Naive thymus-derived CD8-positive, alpha-beta T cell (primary cell): Measurements from ENCODE around the gene DNAAF5. TPM values are rescaled to one million over a fixed set of nuclear protein-coding genes. Genes with fewer than 3 reads are reported as not detected.
"Not testable (repeated sequence)": the region's sequence is repeated elsewhere in the genome, so short reads cannot be mapped to it uniquely, and the experiment has no call there.

Experiments
- ATAC-seq, 2 donors: fragments of 150-1000 bp; cut with Tn5 transposase in 1 of 2; sonication (Bioruptor Pico), chemical (Tn5 transposase) in 1 of 2; 1 replicate in 1 of 2; 2 replicates in 1 of 2; pipeline ENCODE4 v1.10.0; 2021; ENCODE audit warnings: mild to moderate bottlenecking in 2 of 2, moderate library complexity in 2 of 2
- POLR2A ChIA-PET: fragments of 350-600 bp; sonication (Branson Sonifier 250); formaldehyde crosslinking; loops from one replicate; lab custom pipeline; 2021; ENCODE audit warnings: antibody characterized with exemption; lab: Charles Lee
- DNase-seq, 10 donors: peaks; one replicate each; pipeline versions ENCODE4 v3.0.0 to v3.0.0-alpha.2; 2020 to 2022
- H3K27ac Mint-ChIP-seq, 10 donors: one replicate each; pipeline ENCODE4 v1.8.0; 2020 to 2022; ENCODE audit warnings: mild to moderate bottlenecking in 10 of 10, mixed read lengths in 10 of 10, moderate library complexity in 4 of 10, inconsistent platforms in 1 of 10
- H3K27me3 Mint-ChIP-seq, 5 donors: one replicate each; pipeline ENCODE4 v1.8.0; 2021 to 2022; ENCODE audit warnings: mixed read lengths in 5 of 5
- H3K36me3 Mint-ChIP-seq, 3 donors: one replicate each; pipeline ENCODE4 v1.8.0; 2020 to 2022; ENCODE audit warnings: mixed read lengths in 3 of 3, mild to moderate bottlenecking in 2 of 3, inconsistent platforms in 1 of 3
- H3K4me1 Mint-ChIP-seq, 4 donors: one replicate each; pipeline ENCODE4 v1.8.0; 2021 to 2022; ENCODE audit warnings: mixed read lengths in 4 of 4
- H3K4me3 Mint-ChIP-seq, 10 donors: one replicate each; pipeline ENCODE4 v1.8.0; 2020 to 2022; ENCODE audit warnings: mild to moderate bottlenecking in 10 of 10, mixed read lengths in 10 of 10, moderate library complexity in 6 of 10, inconsistent platforms in 1 of 10
- H3K9me3 Mint-ChIP-seq, 9 donors: one replicate each; pipeline ENCODE4 v1.8.0; 2020 to 2022; ENCODE audit warnings: mixed read lengths in 9 of 9, mild to moderate bottlenecking in 3 of 9, inconsistent platforms in 1 of 9, moderate library complexity in 1 of 9
- polyA plus RNA-seq, 3 donors: library from polyadenylated mRNA; unstranded; fragments of 300-500 nt; fragmentation: Illumina TruSeq; gene quantifications; one replicate each; pipeline ENCODE4 v1.2.3, GENCODE V29; 2021
- total RNA-seq, 8 experiments: library from RNA in 2 of 8; stranded (reverse) in 2 of 8; gene quantifications; one replicate each; pipeline ENCODE4 v1.2.3 and lab custom pipeline; 2021 to 2026

The DNAAF5 gene
- total and polyA plus RNA-seq, 5 experiments from 2014 or later, result 2.8 to 16.3 (median 4.6) TPM

GRCh38 chr7:783556-784490 lies 57.3 kb downstream of the DNAAF5 start:
- Mint-ChIP-seq H3K4me3 (peak overlapping the region in 1 of 10 donors; percentile 29), H3K27ac (no peak overlapping the region), H3K27me3 (no peaks in the 10 kb centered on the region), H3K9me3 (no peaks in the 10 kb centered on the region), H3K4me1 (peaks cover 0 to 2% (median 0%) of the 10 kb centered on the region in 4 donors), H3K36me3 (peaks cover 4 to 32% (median 8%) of the 10 kb centered on the region in 3 donors)
- DNase-seq, result no peak
- no peak for ATAC-seq
- POLR2A ChIA-PET, result interaction anchor here (0.7 kb wide), 1 partner anchor 80 kb away, joined by 3 read pairs; no protein-coding TSS in a partner anchor

DNA sequence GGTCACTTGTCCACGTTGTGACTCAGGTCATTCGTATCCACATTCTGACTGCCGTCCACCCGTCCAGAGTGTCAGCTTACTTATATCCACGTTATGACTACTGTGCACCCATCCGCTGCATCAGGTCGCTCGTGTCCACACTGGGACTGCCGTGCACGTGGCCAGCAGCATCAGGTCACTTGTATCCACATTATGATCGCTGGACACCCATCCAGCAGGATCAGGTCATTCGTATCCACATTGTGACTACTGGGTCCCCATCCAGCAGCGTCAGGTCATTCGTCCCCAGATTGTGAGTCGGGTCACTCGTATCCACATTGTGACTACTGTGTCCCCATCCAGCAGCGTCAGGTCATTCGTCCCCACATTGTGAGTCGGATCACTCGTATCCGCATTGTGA lies 58.5 kb downstream of the DNAAF5 start:
- ATAC-seq (no peak), DNase-seq (no peak)
- no peaks in the 10 kb centered on the region for H3K27me3 Mint-ChIP-seq
- peaks cover 0 to 2% (median 0%) of the 10 kb centered on the region in 4 donors for H3K4me1 Mint-ChIP-seq
- H3K36me3 Mint-ChIP-seq, result peaks cover 7 to 30% (median 8%) of the 10 kb centered on the region in 3 donors
- peak overlapping the region in 2 of 10 donors; percentile 63 for H3K27ac Mint-ChIP-seq
- POLR2A ChIA-PET, result interaction anchor here (0.9 kb wide), 1 partner anchor 47 kb away, joined by 4 read pairs; the partner anchor contains the start of gene SUN1
- H3K9me3 Mint-ChIP-seq, result no peaks in the 10 kb centered on the region
- H3K4me3 Mint-ChIP-seq, result no peak overlapping the region

GRCh38 chr7:785416-785815 lies 58.9 kb downstream of the DNAAF5 start:
- Mint-ChIP-seq H3K4me3 (no peak overlapping the region), H3K9me3 (no peaks in the 10 kb centered on the region), H3K27me3 (no peaks in the 10 kb centered on the region), H3K4me1 (peaks cover 0 to 2% (median 0%) of the 10 kb centered on the region in 4 donors), H3K27ac (peak overlapping the region in 1 of 10 donors; percentile 63), H3K36me3 (peaks cover 5 to 25% (median 7%) of the 10 kb centered on the region in 3 donors)
- DNase-seq (no peak), ATAC-seq (no peak)
- POLR2A ChIA-PET, result interaction anchor here (0.9 to 2.1 kb wide), 3 partner anchors 47 to 91 kb away, joined by 4 to 6 read pairs (median 4); partner anchors contain the start of genes GET4 and SUN1

- H3K9me3 Mint-ChIP-seq, result no peaks in the 10 kb centered on the region
Observed at GRCh38 chr7:786472-787255, 60.2 kb downstream of the DNAAF5 start.

DNA sequence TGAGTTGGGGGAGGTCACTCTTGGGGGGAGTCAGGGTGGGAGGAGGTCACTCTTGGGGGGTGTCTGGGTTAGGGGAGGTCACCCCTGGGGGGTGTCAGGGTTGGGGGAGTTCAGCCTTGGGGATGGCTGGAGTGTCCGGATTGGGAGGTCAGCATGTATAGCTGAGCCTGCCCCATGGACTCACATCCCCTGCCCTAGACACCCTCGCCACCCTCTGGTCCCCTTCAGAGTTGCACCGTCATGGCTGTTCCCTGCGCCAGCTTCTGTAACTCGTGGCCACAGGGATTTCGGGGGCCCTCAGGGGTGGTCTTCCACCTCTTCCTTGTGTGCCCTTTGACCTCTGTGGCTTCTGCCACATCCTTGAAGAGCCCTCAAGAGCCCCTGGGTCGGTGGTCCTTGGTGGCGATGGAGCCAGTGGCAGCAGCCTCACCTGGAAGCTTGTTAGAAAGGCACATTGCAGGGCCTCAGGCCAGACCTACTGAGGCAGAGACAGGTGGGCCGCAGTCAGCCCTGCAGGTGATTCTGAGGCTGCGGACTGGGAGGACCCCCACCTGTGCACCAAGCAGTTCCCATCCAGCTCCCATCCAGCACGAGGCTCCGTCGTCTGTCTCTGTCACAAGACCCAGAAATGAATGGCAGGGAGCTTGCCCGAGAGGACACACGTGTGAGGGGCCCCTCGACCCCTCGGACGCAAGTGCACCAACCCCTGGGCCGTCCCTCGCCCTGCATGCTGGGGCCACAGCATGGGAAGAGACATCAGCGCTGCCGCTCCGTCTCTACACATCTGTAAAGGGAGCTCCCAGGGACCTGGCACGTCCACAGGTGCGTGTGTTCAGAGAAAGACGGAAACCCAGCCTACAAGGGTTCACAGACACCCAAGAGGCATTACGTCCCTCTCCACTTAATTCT lies 61.1 kb downstream of the DNAAF5 start:
- no peak overlapping the region for H3K27ac Mint-ChIP-seq
- H3K4me1 Mint-ChIP-seq, result peaks cover 0 to 2% (median 0%) of the 10 kb centered on the region in 4 donors
- POLR2A ChIA-PET, result interaction anchor here (0.7 to 2.1 kb wide), 3 partner anchors 45 to 89 kb away, joined by 3 to 6 read pairs (median 5); partner anchors contain the start of genes GET4 and SUN1

More at GRCh38 chr7:786472-787255, 60.2 kb downstream of the DNAAF5 start:
- peak overlapping the region in 3 of 10 donors; percentile 16 to 78 (median 18) for H3K27ac Mint-ChIP-seq
- H3K4me1 Mint-ChIP-seq, result peaks cover 0 to 2% (median 0%) of the 10 kb centered on the region in 4 donors
- no peak overlapping the region for H3K4me3 Mint-ChIP-seq
- peak; percentile 92 to 95 for ATAC-seq
- peaks cover 5 to 15% (median 7%) of the 10 kb centered on the region in 3 donors for H3K36me3 Mint-ChIP-seq
- H3K27me3 Mint-ChIP-seq, result no peaks in the 10 kb centered on the region
- DNase-seq, result peak; percentile 46 to 84 (median 66)
- POLR2A ChIA-PET, result interaction anchor here (0.7 to 2.1 kb wide), 4 partner anchors 23 to 89 kb away, joined by 4 to 6 read pairs (median 4); partner anchors contain the start of gene GET4

GRCh38 chr7:791519-791918 lies 65.0 kb downstream of the DNAAF5 start:
- DNase-seq (no peak), ATAC-seq (no peak)
- Mint-ChIP-seq H3K27ac (no peak overlapping the region), H3K4me3 (no peak overlapping the region), H3K4me1 (peaks cover 0 to under 1% (median 0%) of the 10 kb centered on the region in 4 donors), H3K9me3 (no peaks in the 10 kb centered on the region), H3K36me3 (peaks cover 2 to 7% (median 6%) of the 10 kb centered on the region in 3 donors), H3K27me3 (no peaks in the 10 kb centered on the region)
- POLR2A ChIA-PET, result no interaction called here

More for the DNA sequence above, 61.1 kb downstream of the DNAAF5 start:
- DNase-seq (no peak), ATAC-seq (no peak)
- H3K27me3 Mint-ChIP-seq, result no peaks in the 10 kb centered on the region
- peaks cover 3 to 10% (median 7%) of the 10 kb centered on the region in 3 donors for H3K36me3 Mint-ChIP-seq
- H3K4me3 Mint-ChIP-seq, result no peak overlapping the region
- no peaks in the 10 kb centered on the region for H3K9me3 Mint-ChIP-seq

- POLR2A ChIA-PET, result no interaction called here
- Mint-ChIP-seq H3K27me3 (no peaks in the 10 kb centered on the region), H3K4me1 (peaks cover 0 to 1% (median 0%) of the 10 kb centered on the region in 4 donors), H3K27ac (peak overlapping the region in 1 of 10 donors; percentile 38), H3K4me3 (no peak overlapping the region), H3K9me3 (no peaks in the 10 kb centered on the region), H3K36me3 (peaks cover 0 to 6% (median 2%) of the 10 kb centered on the region in 3 donors)
- no peak for DNase-seq
- ATAC-seq, result no peak
Observed at GRCh38 chr7:794207-794606, 67.7 kb downstream of the DNAAF5 start.

DNA sequence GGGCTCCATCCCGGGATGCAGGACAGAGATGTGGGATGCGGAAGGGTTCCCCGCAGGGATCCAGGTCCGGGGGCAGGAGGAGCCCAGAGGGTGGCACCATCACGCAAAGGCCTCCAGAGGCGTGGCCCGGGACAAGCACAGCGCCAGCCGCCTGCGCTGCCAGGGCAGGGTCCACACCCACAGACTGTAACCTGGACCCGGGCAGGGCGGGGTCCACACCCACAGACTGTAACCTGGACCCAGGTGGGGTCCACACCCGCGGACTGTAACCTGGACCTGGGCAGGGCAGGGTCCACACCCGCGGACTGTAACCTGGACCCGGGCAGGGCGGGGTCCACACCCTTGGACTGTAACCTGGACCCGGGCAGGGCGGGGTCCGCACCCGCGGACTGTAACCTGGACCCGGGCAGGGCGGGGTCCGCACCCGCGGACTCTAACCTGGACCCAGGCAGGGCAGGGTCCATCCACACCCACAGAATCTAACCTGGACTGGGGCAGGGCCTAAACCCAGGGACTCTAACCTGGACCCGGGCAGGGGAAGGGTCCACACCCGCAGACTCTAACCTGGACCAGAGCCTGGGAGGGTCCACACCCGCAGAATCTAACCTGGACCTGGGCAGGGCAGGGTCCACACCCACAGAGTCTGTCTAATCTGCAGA lies 68.3 kb downstream of the DNAAF5 start:
- H3K27me3 Mint-ChIP-seq, result no peaks in the 10 kb centered on the region
- POLR2A ChIA-PET, result no interaction called here
- DNase-seq, result no peak
- H3K36me3 Mint-ChIP-seq, result peaks cover 0 to 6% (median 0%) of the 10 kb centered on the region in 3 donors
- ATAC-seq, result no peak
- H3K4me1 Mint-ChIP-seq, result peaks cover 0 to 1% (median 0%) of the 10 kb centered on the region in 4 donors
- H3K9me3 Mint-ChIP-seq, result no peaks in the 10 kb centered on the region
- no peak overlapping the region for H3K27ac Mint-ChIP-seq
- no peak overlapping the region for H3K4me3 Mint-ChIP-seq

- H3K9me3 Mint-ChIP-seq, H3K4me1 Mint-ChIP-seq, H3K4me3 Mint-ChIP-seq, DNase-seq, H3K27me3 Mint-ChIP-seq, ATAC-seq, H3K27ac Mint-ChIP-seq, H3K36me3 Mint-ChIP-seq, POLR2A ChIA-PET: not testable (repeated sequence)
Observed at GRCh38 chr7:796434-797169, 70.1 kb downstream of the DNAAF5 start.

DNA sequence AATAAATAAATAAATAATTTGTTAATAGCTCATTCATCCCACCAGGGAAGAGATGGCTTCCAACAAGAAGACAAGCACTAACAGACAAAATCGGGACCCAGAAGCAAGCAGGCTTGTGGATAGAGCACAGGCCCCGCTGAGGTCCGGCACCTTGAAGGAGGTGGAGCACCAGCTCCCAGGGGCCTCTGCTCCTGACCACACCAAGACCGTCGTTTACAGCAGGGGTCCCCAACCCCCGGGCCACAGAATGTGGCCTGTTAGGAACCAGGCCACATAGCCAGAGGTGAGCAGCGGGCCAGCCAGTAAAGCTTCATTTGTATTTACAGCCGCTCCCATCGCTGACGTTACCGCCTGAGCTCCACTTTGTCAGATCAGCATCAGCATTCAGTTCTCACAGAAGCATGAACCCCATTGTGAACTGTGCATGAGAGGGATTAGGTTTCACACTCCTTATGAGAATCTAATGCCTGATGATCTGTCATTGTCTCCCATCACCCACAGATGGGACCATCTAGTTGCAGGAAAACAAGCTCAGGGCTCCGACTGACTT lies 72.5 kb downstream of the DNAAF5 start:
- Mint-ChIP-seq H3K9me3 (peaks cover 0 to 2% (median 0%) of the 10 kb centered on the region in 9 donors), H3K27ac (no peak overlapping the region), H3K4me3 (no peak overlapping the region), H3K27me3 (peaks cover 0 to 5% (median 0%) of the 10 kb centered on the region in 5 donors), H3K4me1 (peaks cover 0 to 1% (median 0%) of the 10 kb centered on the region in 4 donors), H3K36me3 (peaks cover 0 to 6% (median 0%) of the 10 kb centered on the region in 3 donors)
- DNase-seq (no peak), ATAC-seq (no peak)
- POLR2A ChIA-PET, result interaction anchor here (0.6 to 1.2 kb wide), 2 partner anchors 17 to 127 kb away, joined by 3 read pairs; no protein-coding TSS in a partner anchor
